ENCODE results near the gene MAD1L1.
"Not testable (repeated sequence)": the region's sequence is repeated elsewhere in the genome, so short reads cannot be mapped to it uniquely, and the experiment has no call there.

DNA sequence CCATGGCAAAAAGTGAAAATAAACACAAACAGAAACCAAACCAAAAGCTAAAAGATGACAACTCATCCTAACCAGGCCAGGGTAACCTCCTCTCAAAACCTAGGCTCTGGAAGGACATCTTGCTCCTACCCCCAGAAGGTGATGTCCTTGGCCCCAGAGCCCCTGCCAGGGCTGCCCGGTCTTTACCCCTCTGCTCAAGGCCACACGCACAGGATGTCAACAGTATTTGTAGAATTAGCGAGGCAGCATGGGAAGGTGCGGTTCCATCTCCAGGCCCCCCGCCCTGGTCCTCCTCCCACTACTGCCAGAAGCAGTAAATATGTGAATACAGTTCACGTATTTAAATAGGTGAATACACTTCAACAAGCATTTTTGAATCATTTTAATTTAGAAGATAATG is 356.1 kb downstream of the MAD1L1 start:
- not testable (repeated sequence) for TF ChIP-seq EZH2phosphoT487 (IDR thresholded peaks at IDR 0.05; ENCODE audit: borderline replicate concordance, low read length)
- TF ChIP-seq, protein P1, sequence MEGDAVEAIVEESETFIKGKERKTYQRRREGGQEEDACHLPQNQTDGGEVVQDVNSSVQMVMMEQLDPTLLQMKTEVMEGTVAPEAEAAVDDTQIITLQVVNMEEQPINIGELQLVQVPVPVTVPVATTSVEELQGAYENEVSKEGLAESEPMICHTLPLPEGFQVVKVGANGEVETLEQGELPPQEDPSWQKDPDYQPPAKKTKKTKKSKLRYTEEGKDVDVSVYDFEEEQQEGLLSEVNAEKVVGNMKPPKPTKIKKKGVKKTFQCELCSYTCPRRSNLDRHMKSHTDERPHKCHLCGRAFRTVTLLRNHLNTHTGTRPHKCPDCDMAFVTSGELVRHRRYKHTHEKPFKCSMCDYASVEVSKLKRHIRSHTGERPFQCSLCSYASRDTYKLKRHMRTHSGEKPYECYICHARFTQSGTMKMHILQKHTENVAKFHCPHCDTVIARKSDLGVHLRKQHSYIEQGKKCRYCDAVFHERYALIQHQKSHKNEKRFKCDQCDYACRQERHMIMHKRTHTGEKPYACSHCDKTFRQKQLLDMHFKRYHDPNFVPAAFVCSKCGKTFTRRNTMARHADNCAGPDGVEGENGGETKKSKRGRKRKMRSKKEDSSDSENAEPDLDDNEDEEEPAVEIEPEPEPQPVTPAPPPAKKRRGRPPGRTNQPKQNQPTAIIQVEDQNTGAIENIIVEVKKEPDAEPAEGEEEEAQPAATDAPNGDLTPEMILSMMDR (IDR thresholded peaks at IDR 0.05; ENCODE audit: low read depth, low read length, poor library complexity, severe bottlenecking), result not testable (repeated sequence)
